ENCODE results near the gene TRAF6.
"Not testable (repeated sequence)": the region's sequence is repeated elsewhere in the genome, so short reads cannot be mapped to it uniquely, and the experiment has no call there.

Gene TRAF6

DNA sequence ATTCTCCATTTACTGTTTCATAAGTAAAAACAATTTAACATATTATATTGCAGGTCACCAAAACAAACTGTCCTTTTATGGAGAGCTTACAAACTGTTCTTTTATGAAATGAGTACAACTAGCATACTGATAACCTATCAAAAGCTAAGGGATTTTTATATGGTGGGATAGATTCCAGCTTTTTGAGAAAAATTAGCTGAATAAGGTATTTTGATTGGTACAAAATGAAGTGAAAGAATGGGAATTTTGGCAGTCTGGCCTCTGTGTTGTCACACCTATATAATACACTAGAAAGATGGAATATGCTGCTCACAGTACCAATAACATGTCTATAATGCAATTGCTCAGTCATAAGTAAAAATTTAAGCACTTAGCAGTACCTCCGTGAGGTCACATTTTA is 11.4 kb downstream of the TRAF6 start:
- DNase-seq (ENCODE audit: low read depth in 3 of 3): no peak

DNA sequence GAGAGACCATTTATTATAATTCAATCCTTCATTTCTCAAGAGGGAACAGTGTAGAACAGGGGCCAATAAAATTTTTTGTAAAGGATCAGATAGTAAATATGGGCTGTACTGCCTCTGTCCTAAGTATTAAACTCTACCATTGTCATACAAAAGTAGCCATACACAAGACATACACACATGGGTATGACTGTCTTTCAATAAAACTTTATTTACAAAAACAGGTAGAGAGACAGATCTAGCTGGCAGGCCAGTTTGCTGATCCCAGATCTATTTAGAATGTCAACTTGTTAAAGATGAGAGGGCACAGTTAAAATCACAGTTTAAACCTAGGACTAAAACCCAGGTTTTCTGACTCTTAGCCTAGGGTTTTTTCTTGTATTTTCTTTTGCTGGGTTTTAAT is 16.7 kb downstream of the TRAF6 start:
- no peak for DNase-seq (ENCODE audit: low read depth in 3 of 3)

DNA sequence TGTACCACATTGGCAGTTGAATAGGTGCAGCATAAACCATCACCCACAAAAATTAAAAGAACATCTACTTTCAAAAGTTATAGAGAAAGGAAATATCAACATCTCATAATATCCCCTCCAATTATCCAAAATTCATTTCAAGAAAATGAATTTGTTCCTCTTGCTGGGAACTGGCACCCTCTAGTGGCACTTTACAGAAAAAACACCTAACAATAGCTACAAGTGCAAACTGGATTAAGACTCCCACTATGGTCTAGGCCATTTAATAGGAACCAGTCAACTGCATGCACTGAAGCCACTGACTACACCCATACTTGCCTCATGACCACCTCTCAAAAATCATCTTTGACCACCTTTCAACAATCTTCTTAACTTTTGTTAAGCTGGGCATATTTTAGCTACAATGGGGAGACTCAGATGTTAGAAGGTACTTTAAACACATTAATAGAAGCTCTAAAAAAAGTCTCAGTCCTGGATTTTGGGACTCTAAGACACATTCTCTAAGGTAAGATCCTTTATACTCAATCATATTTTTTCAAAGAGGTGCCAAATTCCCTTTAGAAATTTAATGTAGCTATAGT is 17.3 kb downstream of the TRAF6 start:
- DNase-seq (ENCODE audit: low read depth in 3 of 3): no peak

DNA sequence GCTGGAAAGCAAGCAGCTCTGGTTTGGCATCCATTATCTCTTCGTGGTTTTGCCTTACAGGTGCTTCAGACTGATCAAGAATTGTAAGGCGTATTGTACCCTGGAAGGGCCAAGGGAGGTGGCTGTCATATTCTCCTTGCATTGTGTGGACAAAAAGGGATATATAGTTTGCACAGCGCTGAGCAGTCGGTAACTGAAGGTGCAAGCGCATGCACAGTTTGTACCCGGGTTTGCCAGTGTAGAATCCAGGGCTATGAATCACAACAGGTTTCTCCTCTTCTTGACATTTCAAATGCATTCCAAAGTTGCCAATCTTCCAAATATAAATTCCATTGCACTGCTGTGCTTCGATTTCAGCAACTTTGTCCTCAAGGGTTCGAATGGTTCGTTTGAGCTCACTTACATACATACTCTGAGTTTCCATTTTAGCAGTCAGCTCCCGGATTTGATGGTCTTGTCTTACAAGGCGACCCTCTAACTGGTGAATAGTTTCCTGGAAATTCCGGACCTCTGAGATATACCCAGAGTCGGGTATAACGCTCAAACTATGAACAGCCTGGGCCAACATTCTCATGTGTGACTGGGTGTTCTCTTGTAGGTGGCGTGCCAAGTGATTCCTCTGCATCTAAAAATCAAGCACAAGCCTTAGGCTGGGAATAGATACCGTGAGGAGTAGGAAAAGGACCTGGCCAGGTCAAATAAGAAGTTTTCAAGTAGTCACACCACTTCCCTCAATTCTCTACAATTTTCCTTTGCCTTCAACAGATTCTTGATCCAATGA is 19.9 kb downstream of the TRAF6 start:
- DNase-seq (ENCODE audit: low read depth in 3 of 3): no peak

DNA sequence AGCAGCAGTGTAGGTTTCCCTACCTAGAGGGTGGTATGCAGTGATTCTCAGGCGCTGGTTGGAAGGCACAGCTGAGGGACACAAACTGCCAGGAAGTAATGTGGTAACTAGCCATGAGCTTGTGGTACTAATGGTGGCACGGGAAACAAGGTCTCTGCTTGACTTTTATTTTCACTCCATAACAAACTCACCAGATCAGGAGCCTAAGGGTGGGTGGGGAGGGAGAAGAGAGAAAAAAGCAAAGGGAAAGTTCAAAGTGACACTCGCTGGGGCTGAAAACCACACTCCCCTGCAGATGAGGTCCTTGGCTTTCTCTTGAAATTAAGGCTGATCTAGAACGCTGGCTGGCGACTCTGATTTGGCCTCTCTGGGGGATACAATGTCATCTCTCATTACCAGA is 22.0 kb downstream of the TRAF6 start:
- DNase-seq (ENCODE audit: low read depth in 3 of 3): no peak

DNA sequence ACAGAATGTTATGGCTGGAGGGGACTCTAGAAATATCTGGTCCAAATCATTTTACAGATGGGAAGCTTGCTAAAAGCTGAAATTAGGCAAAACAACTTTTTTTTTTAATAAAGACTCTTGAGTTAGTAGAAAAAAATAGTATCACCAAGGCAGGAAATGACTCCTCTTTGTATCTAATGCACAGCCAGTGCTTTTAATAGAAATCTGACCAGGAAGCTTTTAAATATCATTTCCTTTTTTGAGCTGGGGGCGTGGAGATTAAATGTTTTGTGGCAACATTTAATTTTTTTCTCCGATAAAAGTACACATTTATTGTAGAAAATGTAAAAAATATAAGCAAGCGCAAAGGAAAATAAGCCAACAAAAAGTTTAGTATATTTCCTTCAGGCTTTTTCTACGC is 22.5 kb downstream of the TRAF6 start:
- DNase-seq (ENCODE audit: low read depth in 3 of 3): no peak

DNA sequence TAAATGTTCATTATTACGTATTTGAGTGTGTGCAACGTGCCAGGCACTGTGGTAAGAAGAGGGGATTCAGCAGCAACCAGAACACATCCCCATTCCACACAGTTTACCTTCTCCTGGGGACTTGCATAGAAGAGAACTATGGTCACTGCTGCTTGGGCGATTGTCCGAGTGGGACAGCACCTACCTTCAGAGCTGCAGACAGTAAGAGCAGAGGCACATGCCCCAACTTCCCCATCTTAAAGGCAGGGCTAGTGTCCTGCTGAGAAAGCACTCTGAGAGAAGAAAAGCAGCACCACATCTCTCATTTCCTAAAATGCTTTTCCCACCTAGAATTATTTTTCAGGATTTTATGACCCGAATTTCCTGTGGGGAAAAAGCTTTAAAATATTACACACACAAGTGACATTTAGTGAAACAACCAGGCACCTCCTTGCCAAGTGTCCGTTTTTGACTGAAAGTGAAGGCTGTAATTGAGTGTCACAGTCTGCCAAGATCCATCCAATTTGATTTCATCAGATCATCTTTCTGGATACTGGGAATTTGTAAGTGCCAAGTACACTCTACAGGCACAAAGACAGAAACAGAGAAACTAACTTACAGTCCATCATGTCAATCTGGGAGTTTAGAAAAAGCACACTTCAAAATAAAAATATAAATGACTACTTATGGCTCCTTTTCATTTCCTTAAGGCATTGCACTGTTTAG is 24.6 kb downstream of the TRAF6 start:
- no peak for DNase-seq (ENCODE audit: low read depth in 3 of 3)

DNA sequence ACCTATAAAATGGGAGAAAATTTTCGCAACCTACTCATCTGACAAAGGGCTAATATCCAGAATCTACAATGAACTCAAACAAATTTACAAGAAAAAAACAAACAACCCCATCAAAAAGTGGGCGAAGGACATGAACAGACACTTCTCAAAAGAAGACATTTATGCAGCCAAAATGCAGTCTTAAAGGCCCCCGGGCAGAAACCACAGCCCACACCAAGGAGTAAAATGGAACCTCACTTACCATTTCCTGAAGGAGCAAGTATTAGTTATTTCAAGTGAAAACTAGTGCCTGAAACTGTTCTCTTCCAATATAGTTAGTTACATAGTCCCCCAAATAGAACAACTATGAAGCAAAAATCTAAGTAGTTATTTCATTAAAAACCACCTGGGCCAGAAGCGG is 27.0 kb downstream of the TRAF6 start:
- DNase-seq (ENCODE audit: low read depth in 3 of 3): not testable (repeated sequence)

DNA sequence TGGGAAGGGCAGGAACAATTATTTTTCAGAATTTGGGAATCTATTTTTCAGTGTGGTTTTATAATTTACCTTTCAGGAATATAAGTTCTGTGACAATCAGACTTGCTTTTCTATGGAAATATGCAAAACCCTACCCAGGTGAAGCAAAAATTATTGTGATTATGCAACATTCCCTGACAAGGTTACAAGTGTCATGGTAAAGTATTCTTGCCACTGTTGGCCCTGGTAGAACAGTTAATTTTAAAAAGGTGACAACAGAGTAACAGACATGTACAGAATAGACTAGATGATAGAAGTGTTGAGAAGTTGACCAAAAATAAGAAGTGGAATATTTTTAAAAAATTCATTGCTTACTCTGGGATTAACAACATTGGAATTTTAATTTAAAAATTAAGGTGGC is 29.2 kb downstream of the TRAF6 start:
- DNase-seq (ENCODE audit: low read depth in 3 of 3): no peak

DNA sequence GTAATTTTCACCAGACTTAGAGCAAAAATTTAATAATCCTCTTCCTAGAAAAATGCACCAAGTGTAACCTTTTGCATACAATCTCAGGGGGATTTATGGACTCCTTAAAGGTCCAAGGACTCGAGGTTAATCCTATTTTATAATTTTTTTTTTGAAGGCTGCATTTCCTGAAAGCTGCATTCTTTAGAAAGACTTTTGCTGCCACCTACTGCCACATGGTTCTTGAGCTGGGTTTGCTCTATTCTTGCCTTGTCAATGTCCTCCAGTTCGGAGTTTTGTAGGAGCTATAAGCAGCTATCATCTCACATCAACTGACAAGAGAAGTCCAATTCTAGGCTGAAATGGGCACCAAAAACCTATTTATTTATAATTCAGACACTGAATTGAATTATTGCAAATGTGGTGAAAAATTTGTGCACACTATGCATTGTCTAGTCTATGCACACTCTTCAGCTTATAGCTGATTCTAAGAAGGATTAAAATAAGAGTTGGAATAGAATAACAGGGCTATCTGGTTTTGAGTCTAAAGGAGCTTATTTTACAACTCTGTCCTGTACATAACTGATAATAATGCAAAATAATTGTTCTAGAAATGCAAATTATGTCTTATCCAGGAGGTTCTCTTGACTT is 31.3 kb downstream of the TRAF6 start:
- DNase-seq (ENCODE audit: low read depth in 3 of 3): no peak

DNA sequence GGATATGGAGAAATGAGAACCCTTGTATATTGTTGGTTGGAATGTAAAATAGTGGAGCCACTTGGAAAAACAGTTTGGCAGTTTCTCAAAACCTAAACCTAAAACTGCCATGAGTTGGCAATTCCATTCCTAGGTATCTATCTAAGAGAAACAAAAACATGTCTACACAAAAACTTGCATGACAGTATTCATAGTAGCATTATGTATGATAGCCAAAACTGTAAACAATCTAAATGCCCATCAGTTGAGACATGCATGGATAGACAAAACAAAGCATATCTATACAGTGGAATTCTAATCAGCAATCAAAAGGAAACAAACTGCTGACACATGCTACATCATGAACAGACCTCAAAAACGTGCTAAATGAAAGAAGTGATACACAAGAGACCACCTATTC is 34.9 kb downstream of the TRAF6 start:
- no peak for DNase-seq (ENCODE audit: low read depth in 3 of 3)

DNA sequence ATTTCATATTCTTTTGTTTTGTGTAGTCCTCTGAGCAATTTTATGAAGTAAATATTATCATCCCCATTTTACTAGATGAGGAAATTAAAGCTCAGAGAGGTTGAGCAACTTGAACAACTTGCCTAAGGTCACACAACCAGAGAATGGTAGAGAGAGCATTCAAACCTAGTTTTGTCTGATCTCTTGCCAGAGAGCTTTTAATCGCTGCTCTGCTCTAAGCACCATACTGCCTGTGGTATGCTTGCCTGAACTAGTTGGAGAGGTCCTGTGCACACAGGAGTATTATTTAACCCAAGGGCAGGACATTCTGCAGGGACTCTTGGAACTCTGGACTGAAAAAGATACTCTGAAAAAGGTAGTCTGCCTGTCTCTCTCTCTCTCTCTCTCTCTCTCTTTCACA is 38.5 kb downstream of the TRAF6 start:
- DNase-seq (ENCODE audit: low read depth in 3 of 3): no peak

DNA sequence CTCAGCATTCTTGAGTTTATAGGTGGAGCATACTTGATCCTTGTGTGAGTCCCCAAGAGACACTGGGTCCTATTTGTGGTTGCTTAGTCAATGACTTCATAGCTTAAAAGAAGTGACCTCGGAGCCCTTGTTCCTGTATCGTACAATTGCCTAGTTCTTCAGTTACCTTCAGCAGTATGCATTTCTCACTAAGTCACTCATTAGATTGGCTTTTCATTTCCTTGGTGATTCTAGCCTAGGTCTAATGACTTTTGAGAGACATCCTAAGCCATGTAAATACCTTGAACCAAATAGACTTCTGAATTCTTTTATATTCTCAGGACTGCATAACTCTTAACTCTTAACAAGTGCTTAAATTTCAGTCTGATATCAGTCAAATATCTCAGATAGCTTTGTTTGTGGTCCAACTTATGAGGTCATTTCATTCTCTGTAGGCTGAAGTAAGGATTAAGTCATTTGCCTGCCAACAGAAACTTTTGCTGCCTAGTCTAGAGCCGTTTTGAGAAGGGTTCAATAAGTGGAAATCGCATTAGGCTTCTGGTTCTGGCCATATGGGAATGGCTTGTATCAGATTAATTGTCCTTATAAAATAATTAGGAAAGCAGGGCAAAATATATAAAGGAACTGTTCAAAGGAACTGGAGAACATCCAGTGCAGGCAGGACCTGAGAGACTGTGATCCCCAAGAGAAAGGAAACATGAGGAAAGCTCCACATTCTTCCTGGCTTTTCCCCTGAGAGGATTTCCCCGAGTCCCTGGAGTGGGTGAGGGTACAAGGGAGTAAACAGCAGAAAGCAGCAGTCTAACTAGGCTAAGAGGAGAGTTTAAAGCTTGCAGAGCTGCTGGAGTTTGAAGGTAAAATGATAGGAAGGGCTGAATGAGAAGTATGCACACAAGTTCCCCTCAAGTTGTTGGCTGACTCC is 39.9 kb downstream of the TRAF6 start:
- no peak for DNase-seq (ENCODE audit: low read depth in 3 of 3)

DNA sequence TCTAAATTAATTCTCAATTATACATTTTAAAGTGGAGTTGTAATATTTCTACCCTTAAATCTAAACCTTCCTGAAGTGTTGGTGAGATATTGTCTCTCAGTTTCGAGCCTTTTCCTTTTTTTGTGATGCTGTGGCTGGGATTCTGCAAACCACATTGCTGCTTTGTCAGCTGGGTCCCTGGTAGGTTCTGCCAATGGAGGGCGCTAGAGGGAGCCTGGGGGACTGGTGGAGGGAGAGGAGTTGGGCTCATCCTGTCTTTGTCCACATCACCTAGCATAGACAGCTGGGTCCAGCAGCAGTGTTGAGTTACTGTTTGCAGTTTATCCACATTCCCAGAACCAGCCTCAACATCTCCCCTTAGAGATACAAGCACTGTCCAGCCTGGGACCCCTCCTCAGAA is 41.0 kb downstream of the TRAF6 start:
- no peak for DNase-seq (ENCODE audit: low read depth in 3 of 3)

DNA sequence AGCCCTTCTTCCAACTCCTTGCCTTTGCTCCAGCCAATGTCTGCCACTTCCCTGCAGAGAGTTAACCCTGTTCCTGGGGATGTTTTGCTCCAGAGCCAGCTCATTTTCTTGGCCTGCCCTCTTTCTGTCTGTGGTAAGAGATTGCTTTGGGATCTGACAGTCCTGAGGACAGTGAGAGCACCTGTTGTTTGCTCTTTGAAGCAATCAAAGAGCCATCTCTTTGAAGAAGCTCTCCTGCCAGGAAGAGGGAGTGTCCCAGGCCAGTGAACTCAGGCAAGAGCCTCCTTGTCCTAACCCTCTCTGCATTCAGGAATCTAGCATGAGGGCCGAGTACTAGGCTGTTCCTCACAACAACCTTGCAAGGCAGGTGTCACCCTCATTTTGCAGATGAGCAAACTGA is 42.2 kb downstream of the TRAF6 start:
- no peak for DNase-seq (ENCODE audit: low read depth in 3 of 3)

DNA sequence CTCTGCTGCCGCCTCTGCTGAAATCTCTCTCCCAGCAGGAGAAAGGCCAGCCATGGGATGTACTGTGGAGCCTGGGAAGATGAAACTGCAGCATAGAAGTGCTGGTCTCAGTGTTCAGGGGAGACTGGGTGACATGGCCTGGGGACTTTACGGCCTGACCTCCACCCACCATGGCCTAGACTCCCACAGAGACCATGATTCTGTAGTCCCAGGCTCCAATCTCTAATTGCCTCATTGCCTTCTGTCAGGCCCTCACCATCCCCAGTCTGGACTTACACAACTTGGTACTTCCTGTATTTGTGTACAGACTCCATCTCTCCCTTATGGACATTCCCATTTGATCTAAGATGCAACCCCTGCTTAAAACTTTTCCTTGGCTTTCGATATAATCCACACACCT is 43.1 kb downstream of the TRAF6 start:
- no peak for DNase-seq (ENCODE audit: low read depth in 3 of 3)

DNA sequence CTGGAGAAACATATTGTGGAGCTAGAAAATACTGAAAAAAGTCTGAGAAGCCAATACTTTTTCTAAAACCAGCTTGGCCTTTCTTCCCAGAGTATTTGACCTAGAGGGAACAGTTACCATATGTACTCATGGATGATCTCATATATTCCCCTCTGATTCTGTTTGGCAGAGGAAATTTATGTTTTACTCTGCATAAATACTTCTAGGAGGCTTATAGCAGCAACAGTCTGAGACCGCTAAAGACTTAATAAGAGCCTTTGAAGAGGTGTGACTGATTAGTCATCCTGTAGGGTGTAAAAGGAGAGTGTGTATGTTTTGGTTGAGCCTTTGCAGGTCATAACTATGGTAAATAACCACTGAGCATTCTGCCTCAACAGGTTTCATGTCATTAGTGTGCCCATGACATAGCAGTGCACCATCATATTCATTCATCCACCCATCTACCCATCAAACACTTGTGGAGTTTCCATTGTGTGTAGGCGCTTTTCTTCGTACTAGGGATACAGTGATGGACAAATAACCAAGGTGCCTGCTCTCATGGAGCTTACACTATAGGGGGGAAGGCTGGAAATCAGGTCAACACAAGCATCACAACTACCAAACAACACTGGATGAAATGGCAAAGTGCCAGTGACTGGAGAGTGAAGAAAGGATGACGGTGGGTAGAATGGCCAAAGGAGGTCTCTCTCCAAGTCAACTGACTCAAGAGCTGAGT is 44.5 kb downstream of the TRAF6 start:
- no peak for DNase-seq (ENCODE audit: low read depth in 3 of 3)

DNA sequence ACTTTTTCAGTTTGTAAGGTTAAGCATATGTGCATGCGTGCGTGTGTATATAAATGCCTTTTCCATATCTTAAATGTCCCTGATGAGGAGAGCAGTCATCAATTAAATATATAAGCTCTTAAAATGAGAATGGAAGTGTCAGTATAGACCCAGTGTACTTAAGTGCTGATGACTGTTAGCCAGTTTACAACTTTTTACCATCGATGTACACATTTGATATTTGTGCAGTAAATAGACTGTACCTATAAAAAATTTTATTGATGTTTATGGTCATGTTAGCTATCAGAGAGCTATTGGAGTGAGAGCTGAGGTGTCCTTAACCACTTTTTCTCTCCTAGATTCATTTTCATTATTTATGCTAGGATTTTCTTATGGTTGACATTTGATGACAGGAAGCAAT is 45.4 kb downstream of the TRAF6 start:
- no peak for DNase-seq (ENCODE audit: low read depth in 3 of 3)

DNA sequence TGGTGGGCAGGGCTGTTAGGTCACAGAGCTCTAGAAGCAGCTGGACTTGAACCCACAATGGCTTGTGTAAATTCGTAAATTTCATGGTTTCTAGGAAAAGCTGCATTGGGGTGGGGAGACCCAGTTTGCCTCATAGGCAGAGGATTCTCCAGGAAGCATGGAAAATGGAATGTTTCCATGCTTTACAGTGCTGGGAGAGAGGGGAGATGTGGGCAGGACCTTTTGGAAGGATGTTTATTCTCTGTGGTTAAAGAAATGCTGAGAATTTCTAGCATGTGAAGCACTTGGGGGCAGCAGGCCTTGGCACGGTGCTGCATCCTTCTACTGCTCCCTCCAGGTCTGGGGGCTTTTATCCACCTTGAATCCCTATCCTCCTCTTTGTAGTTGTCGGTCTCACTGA is 46.3 kb downstream of the TRAF6 start:
- no peak for DNase-seq (ENCODE audit: low read depth in 3 of 3)

DNA sequence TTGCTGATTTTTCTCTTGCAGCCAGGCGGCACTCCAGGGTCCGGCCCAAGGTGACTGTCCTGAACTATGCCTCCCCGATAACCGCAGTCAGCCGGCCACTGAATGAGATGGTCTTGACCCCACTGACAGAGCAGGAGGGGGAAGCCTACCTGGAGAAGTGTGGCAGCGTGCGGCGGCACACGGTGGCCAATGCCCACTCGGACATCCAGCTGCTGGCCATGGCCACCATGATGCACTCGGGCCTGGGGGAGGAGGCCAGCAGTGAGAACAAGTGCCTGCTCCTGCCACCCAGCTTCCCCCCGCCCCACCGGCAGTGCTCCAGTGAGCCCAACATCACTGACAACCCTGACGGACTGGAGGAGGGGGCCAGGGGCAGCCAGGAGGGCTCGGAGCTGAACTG is 47.8 kb downstream of the TRAF6 start:
- no peak for DNase-seq (ENCODE audit: low read depth in 3 of 3)

DNA sequence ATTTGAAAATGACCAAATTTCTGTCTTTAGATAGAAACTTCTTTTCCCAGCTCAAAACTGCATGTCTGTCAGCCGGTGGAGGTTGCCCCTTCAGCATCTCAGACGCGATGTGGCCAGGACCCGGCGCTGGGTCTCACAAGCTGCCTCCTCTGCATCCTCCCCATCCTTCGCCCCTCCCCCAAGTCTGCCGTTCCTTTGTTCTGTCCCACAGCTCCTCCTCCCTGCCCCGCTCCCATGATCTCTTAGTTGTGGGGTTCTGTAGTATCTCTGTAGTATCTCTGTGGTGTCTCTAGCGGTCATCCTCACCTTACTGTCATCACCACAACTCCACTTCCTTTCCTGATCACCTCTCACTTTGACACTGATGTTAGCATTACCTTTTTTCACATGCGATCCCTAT is 49.9 kb downstream of the TRAF6 start:
- no peak for DNase-seq (ENCODE audit: low read depth in 3 of 3)
